ENCODE data around the gene AP3B1. TPM values are rescaled to one million over a fixed set of nuclear protein-coding genes. Genes with fewer than 3 reads are reported as not detected.

The AP3B1 gene
- total and polyA plus RNA-seq, 5 donors: 19.0 to 28.0 (median 24.5) TPM

DNA sequence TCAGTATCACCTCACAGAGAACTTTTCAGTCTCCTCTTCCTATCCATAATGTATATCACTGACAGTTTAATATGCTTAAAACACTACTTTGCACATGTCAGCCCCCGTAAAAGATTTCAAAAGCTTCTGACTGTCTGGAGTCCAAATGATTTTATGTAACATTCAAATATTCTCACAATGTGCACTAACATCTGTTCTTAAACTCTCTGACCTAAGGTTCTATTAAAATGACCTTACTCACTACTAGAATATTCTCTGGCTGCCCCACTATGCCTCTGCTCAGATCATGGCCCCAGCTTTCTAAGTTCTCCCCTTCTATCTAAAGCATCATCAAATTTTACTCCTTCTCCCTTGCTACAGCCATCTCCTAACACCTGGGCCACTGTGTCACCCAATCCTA, 52.5 kb downstream of the AP3B1 start:
- H3K4me3 ChIP-seq (ENCODE audit: low read length): no peak overlapping the region
- H3K4me1 ChIP-seq (ENCODE audit: control insufficient read depth, insufficient read depth, low read length): peaks cover 3% of the 10 kb centered on the region
- H3K27ac ChIP-seq (ENCODE audit: low read length): no peak overlapping the region
- ATAC-seq (no peak), DNase-seq (no peak)
- WGBS: 90% methylated on average over 1 of the region's 1 CpG
- H3K27me3 ChIP-seq (ENCODE audit: control insufficient read depth, insufficient read depth): no peaks in the 10 kb centered on the region
- intact Hi-C loops (cut with DNase I): no loop called here
- no peaks in the 10 kb centered on the region for H3K9me3 ChIP-seq (ENCODE audit: control insufficient read depth, low read length)

DNA sequence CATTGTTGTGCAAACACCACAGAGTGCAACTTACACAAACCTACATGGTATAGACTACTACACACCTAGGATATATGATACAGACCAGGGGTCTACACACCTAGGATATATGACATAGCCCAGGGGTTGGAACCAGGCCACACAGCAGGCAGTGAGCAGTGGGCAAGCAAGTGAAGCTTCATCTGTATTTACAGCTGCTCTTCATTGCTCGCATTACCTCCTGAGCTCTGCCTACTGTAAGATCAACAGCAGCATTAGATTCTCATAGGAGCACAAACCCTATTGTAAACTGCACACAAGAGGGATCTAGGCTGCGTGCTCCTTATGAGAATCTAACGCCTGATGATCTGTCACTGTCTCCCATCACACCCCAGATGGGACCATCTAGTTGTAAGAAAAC, 56.6 kb downstream of the AP3B1 start:
- intact Hi-C loops (cut with DNase I): no loop called here
- ATAC-seq (no peak), DNase-seq (no peak)
- over 99% methylated on average over 3 of the region's 3 CpGs for WGBS
- no peaks in the 10 kb centered on the region for H3K4me1 ChIP-seq (ENCODE audit: control insufficient read depth, insufficient read depth, low read length)
- H3K4me3 ChIP-seq (ENCODE audit: low read length): no peak overlapping the region
- no peaks in the 10 kb centered on the region for H3K9me3 ChIP-seq (ENCODE audit: control insufficient read depth, low read length)
- H3K27ac ChIP-seq (ENCODE audit: low read length): no peak overlapping the region
- no peaks in the 10 kb centered on the region for H3K27me3 ChIP-seq (ENCODE audit: control insufficient read depth, insufficient read depth)

DNA sequence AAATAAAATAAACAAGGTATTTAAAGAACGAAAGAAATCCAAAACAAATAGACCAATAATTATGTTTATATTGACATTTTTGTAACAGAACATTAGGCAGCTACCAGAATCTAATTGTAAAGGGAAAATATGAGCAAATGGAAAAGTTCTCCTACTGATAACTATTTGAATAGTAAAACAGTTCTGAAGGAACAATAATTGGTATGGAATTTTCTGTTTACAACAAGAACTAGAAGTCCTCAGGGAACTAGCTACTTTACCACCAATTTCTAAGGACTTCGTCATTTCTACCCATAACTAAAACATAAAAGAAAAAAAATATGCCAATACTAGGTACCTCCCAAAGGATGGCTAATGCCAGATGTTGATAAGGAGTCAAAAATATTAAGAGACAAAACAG, 58.5 kb downstream of the AP3B1 start:
- intact Hi-C loops (cut with DNase I): no loop called here
- WGBS: 79% methylated on average over 2 of the region's 2 CpGs
- no peak for ATAC-seq

DNA sequence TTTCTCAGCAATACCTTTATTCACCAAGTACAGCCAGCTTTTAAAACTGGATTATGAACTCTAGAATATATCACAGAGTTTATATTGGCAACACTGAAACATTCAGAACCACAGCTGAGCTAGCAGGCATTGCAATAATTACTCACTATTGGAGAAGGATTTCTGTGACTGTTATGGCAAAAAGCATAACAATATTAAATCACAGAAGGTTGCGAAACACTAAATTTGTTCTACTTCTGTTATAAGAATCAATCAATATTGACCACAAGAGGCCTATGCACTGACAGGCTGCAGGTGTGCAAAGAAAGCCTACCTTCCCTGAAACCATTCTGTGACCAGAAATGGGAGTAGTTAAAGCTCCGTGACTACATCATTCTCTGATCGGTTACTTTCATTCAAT, 59.2 kb downstream of the AP3B1 start:
- 97% methylated on average over 3 of the region's 3 CpGs for WGBS
- H3K4me3 ChIP-seq (ENCODE audit: low read length): no peak overlapping the region
- no peaks in the 10 kb centered on the region for H3K9me3 ChIP-seq (ENCODE audit: control insufficient read depth, low read length)
- H3K27me3 ChIP-seq (ENCODE audit: control insufficient read depth, insufficient read depth): no peaks in the 10 kb centered on the region
- H3K27ac ChIP-seq (ENCODE audit: low read length): no peak overlapping the region
- no peaks in the 10 kb centered on the region for H3K4me1 ChIP-seq (ENCODE audit: control insufficient read depth, insufficient read depth, low read length)
- no peak for ATAC-seq
- intact Hi-C loops (cut with DNase I): no loop called here
- no peak for DNase-seq

More for the DNA sequence above, 58.5 kb downstream of the AP3B1 start:
- no peak for DNase-seq
- Histone ChIP-seq H3K27ac (ENCODE audit: low read length) (no peak overlapping the region), H3K9me3 (ENCODE audit: control insufficient read depth, low read length) (no peaks in the 10 kb centered on the region), H3K27me3 (ENCODE audit: control insufficient read depth, insufficient read depth) (no peaks in the 10 kb centered on the region), H3K4me1 (ENCODE audit: control insufficient read depth, insufficient read depth, low read length) (no peaks in the 10 kb centered on the region), H3K4me3 (ENCODE audit: low read length) (no peak overlapping the region)

DNA sequence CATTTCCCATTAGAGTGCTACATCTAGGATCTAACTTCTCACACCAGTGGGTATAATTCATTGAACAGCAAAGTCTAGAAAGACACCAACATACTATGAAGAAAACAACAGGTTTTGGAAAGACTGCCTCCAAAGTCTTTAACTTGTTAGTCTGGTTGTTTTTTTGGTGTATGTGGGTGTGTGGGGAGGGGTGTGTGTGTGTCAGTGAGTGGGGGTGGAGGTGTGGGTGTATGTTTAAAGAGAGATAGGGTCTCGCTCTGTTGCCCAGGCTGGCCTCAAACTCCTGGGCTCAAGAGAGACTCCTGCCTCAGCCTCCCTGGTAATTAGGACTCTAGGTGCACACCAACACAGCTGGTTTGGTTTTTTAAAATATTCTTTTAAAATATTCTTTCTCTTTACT, 59.7 kb downstream of the AP3B1 start:
- 100% methylated on average over 1 of the region's 1 CpG for WGBS
- H3K4me3 ChIP-seq (ENCODE audit: low read length): no peak overlapping the region
- no peak for ATAC-seq
- no peaks in the 10 kb centered on the region for H3K27me3 ChIP-seq (ENCODE audit: control insufficient read depth, insufficient read depth)
- H3K4me1 ChIP-seq (ENCODE audit: control insufficient read depth, insufficient read depth, low read length): no peaks in the 10 kb centered on the region
- H3K9me3 ChIP-seq (ENCODE audit: control insufficient read depth, low read length): no peaks in the 10 kb centered on the region
- DNase-seq: no peak
- H3K27ac ChIP-seq (ENCODE audit: low read length): no peak overlapping the region
- intact Hi-C loops (cut with DNase I): no loop called here

DNA sequence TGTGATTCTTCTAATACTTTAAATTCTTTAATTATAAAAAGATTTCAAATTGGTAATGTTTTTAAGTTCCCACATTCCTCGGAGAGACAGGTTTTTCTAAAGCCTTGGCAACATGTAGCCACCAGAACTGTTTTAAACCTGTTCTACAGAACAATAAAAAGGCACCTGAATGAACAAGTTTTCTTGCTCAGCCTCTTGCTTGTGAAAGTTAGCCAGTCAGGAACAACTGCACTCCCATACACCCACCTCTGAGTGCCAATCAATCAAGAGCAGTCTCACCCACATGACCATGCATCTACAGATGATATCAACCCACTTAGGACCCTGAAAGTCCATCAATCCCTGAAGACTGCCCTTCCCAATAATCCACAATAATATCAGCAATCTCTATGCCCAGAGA, 62.3 kb downstream of the AP3B1 start:
- Histone ChIP-seq H3K27ac (ENCODE audit: low read length) (no peak overlapping the region), H3K4me3 (ENCODE audit: low read length) (no peak overlapping the region), H3K9me3 (ENCODE audit: control insufficient read depth, low read length) (no peaks in the 10 kb centered on the region), H3K27me3 (ENCODE audit: control insufficient read depth, insufficient read depth) (no peaks in the 10 kb centered on the region), H3K4me1 (ENCODE audit: control insufficient read depth, insufficient read depth, low read length) (no peaks in the 10 kb centered on the region)
- WGBS: 85% methylated on average over 1 of the region's 1 CpG
- no peak for ATAC-seq
- no peak for DNase-seq
- intact Hi-C loops (cut with DNase I): no loop called here

DNA sequence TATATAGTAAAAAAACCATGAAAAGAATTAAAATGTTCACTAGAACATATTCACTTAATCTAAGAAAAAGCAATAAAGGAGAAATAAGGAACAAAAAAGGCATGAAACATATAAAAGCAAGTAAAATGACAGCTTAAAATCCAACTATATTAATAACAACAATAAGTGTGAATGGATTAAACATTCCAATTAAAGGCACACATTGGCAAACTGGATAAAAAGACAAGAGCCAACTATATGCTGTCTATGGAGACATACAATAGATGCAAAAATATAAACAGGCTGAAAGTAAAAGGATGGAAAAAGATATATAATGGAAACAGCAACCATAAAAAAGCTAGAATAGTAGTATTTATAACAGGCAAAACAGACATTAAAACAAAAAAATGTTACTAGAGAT, 70.1 kb downstream of the AP3B1 start:
- H3K9me3 ChIP-seq (ENCODE audit: control insufficient read depth, low read length): no peaks in the 10 kb centered on the region
- H3K27ac ChIP-seq (ENCODE audit: low read length): no peak overlapping the region
- intact Hi-C loops (cut with DNase I): no loop called here
- ATAC-seq (no peak), DNase-seq (no peak)
- no peaks in the 10 kb centered on the region for H3K27me3 ChIP-seq (ENCODE audit: control insufficient read depth, insufficient read depth)
- no peaks in the 10 kb centered on the region for H3K4me1 ChIP-seq (ENCODE audit: control insufficient read depth, insufficient read depth, low read length)
- H3K4me3 ChIP-seq (ENCODE audit: low read length): no peak overlapping the region

DNA sequence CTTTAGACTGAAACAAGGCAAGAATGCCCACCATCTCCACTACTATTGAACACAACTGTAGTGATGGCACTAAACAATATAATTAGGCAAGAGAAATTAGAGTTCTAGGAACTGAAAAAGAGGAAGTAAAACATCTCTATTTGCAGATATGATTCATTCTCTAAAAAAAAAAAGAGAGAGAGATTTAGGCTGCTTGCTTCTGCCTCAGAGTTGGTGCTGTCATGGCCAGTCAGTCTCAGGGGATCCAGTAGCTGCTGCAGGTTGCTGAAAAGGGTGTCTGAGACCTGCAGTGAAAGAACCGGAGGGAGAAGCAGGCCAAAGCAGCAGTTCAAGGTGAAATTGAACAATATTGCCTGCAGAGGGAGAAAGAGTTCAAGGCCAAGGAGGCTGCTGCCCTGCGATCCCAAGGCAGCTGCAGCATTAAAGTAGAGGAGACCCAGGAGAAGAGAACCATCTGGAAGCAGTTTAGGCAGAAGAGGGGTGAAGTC, 72.5 kb downstream of the AP3B1 start:
- DNase-seq: no peak
- intact Hi-C loops (cut with DNase I): no loop called here
- no peak for ATAC-seq
- 80% methylated on average over 2 of the region's 2 CpGs for WGBS
- Histone ChIP-seq H3K27ac (ENCODE audit: low read length) (no peak overlapping the region), H3K4me3 (ENCODE audit: low read length) (no peak overlapping the region), H3K4me1 (ENCODE audit: control insufficient read depth, insufficient read depth, low read length) (no peaks in the 10 kb centered on the region), H3K9me3 (ENCODE audit: control insufficient read depth, low read length) (no peaks in the 10 kb centered on the region), H3K27me3 (ENCODE audit: control insufficient read depth, insufficient read depth) (no peaks in the 10 kb centered on the region)

DNA sequence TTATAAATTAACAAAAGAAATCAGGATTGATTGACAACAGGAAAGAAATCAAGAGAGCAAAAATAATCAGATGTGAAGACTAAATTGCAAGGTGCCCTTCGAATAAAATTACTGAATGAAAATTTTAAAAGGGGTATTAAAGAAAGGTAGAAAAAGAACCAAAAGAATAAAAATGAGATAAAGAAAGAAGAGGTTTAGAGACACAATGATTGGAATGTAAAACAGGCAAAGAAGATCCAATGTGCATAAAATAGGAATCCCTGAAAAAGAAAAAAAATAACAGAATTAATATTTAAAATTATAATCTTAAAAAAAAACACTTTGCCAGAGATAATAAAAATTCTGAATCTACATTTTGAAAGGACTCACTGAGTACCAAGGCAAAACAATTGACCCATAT, 73.0 kb downstream of the AP3B1 start:
- H3K4me3 ChIP-seq (ENCODE audit: low read length): no peak overlapping the region
- no peaks in the 10 kb centered on the region for H3K9me3 ChIP-seq (ENCODE audit: control insufficient read depth, low read length)
- no peaks in the 10 kb centered on the region for H3K27me3 ChIP-seq (ENCODE audit: control insufficient read depth, insufficient read depth)
- intact Hi-C loops (cut with DNase I): no loop called here
- WGBS: 97% methylated on average over 1 of the region's 1 CpG
- DNase-seq (no peak), ATAC-seq (no peak)
- H3K27ac ChIP-seq (ENCODE audit: low read length): no peak overlapping the region
- no peaks in the 10 kb centered on the region for H3K4me1 ChIP-seq (ENCODE audit: control insufficient read depth, insufficient read depth, low read length)

DNA sequence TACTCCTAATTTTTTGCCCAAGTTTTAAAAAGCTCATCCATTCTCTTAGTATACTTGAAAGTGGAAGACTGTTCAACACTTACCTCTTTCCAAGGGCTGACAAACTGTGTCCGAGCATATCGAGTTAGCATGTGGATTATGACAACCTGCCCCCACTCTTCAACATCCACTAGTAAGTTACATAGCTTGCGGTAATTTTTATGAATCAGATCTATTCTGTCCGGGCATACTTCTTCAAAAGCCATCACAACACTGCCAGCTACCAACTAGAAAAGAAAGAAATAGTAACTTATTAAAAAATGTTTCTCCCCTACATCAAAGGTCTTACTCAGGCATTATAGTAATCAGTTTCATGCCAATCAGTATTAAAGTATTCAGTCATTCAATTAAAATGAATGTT, 78.5 kb downstream of the AP3B1 start:
- H3K9me3 ChIP-seq (ENCODE audit: control insufficient read depth, low read length): no peaks in the 10 kb centered on the region
- H3K4me3 ChIP-seq (ENCODE audit: low read length): no peak overlapping the region
- H3K27ac ChIP-seq (ENCODE audit: low read length): no peak overlapping the region
- 97% methylated on average over 4 of the region's 4 CpGs for WGBS
- intact Hi-C loops (cut with DNase I): no loop called here
- H3K27me3 ChIP-seq (ENCODE audit: control insufficient read depth, insufficient read depth): no peaks in the 10 kb centered on the region
- DNase-seq (no peak), ATAC-seq (no peak)
- no peaks in the 10 kb centered on the region for H3K4me1 ChIP-seq (ENCODE audit: control insufficient read depth, insufficient read depth, low read length)

DNA sequence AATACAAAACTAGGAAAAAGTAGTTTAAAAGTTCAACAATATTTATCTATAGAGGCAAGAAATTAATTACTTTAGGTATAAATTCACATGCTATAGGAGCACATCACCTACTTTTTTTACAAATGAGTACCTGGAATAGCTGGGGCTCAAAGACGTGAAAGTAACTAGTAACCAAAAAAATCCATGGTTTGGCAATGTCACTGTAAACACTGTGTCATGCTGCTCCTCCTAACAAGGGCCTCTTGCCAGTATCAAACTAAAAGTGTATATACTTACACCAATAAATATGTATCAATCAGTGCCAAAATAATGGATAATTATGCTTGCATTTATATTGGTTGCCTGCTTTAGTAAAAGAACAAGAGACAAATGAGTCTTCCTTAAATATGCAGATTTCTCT, 78.9 kb downstream of the AP3B1 start:
- Histone ChIP-seq H3K9me3 (ENCODE audit: control insufficient read depth, low read length) (no peaks in the 10 kb centered on the region), H3K27me3 (ENCODE audit: control insufficient read depth, insufficient read depth) (no peaks in the 10 kb centered on the region), H3K4me1 (ENCODE audit: control insufficient read depth, insufficient read depth, low read length) (no peaks in the 10 kb centered on the region), H3K27ac (ENCODE audit: low read length) (no peak overlapping the region), H3K4me3 (ENCODE audit: low read length) (no peak overlapping the region)
- no peak for DNase-seq
- WGBS: 82% methylated on average over 1 of the region's 1 CpG
- ATAC-seq: no peak
- intact Hi-C loops (cut with DNase I): no loop called here

DNA sequence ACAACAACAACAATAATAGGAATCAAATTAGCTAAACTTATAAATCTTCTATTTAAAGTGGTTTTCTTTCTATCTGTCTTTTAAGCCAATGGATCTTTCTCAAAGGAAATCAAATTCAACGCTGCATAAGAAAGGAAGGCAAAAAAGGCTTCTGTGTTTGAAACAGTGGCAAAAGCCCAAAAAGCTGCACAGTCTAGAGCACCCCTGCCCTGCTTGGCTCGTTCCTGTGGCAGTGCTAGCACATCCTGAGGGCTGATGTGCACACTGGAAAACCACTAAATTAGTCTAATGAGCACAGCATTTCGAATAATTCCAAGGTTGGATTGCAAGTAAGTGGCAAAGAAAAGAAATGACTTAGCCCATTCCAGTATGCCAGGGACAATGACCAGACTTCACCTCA, 80.7 kb downstream of the AP3B1 start:
- no peak overlapping the region for H3K4me3 ChIP-seq (ENCODE audit: low read length)
- no peak overlapping the region for H3K27ac ChIP-seq (ENCODE audit: low read length)
- 87% methylated on average over 3 of the region's 3 CpGs for WGBS
- H3K9me3 ChIP-seq (ENCODE audit: control insufficient read depth, low read length): no peaks in the 10 kb centered on the region
- intact Hi-C loops (cut with DNase I): no loop called here
- DNase-seq (no peak), ATAC-seq (no peak)
- no peaks in the 10 kb centered on the region for H3K4me1 ChIP-seq (ENCODE audit: control insufficient read depth, insufficient read depth, low read length)
- H3K27me3 ChIP-seq (ENCODE audit: control insufficient read depth, insufficient read depth): no peaks in the 10 kb centered on the region
